HEK293T (cell line): ENCODE data around the gene ZGPAT.

Experiments used
- CTCF ChIA-PET: fragments of 350-600 bp; formaldehyde crosslinking; extraction: SDS; loops from one replicate; lab custom pipeline; 2021; ENCODE audit warnings: antibody characterized with exemption, inconsistent platforms; lab: Yijun Ruan, JAX
- POLR2A ChIA-PET: fragments of 350-600 bp; formaldehyde crosslinking; extraction: SDS; loops from one replicate; lab custom pipeline; 2020; ENCODE audit warnings: antibody characterized with exemption, inconsistent platforms; lab: Yijun Ruan, JAX
- DNase-seq: peaks from one replicate; pipeline ENCODE4 v3.0.0; 2012; ENCODE audit warnings: mixed read lengths; ENCODE audit errors: extremely low spot score
- ARNT ChIP-seq: fragments of 450-650 bp; IDR thresholded peaks from 2 replicates; pipeline ENCODE4 v1.6.1; 2017; ENCODE audit warnings: mild to moderate bottlenecking
- BHLHE40 ChIP-seq: fragments of 450-650 bp; IDR thresholded peaks from 2 replicates; pipeline ENCODE4 v1.6.1; 2016; ENCODE audit warnings: mild to moderate bottlenecking, moderate library complexity, borderline replicate concordance
- CTBP1 ChIP-seq: fragments of 450-650 bp; IDR thresholded peaks from 2 replicates; pipeline ENCODE4 v1.6.1; 2016; ENCODE audit warnings: borderline replicate concordance
- ELF4 ChIP-seq: fragments of 450-650 bp; IDR thresholded peaks from 2 replicates; pipeline ENCODE4 v1.6.1; 2017; ENCODE audit warnings: antibody characterized with exemption
- FOXA1 ChIP-seq: fragments of 450-650 bp; IDR thresholded peaks from 2 replicates; pipeline ENCODE4 v1.6.1; 2016; ENCODE audit warnings: mild to moderate bottlenecking
- FOXK2 ChIP-seq: fragments of 450-650 bp; IDR thresholded peaks from 2 replicates; pipeline ENCODE4 v1.6.1; 2016; ENCODE audit warnings: mild to moderate bottlenecking
- FOXM1 ChIP-seq: fragments of 450-650 bp; IDR thresholded peaks from 2 replicates; pipeline ENCODE4 v1.6.1; 2017; ENCODE audit warnings: mild to moderate bottlenecking, borderline replicate concordance
- HDGF ChIP-seq: fragments of 450-650 bp; IDR thresholded peaks from 2 replicates; pipeline ENCODE4 v1.6.1; 2017; ENCODE audit warnings: antibody characterized with exemption, borderline replicate concordance
- L3MBTL2 ChIP-seq: fragments of 450-650 bp; conservative IDR thresholded peaks from 2 replicates; pipeline ENCODE4 v1.6.1; 2016; ENCODE audit warnings: mild to moderate bottlenecking
- LEF1 ChIP-seq: fragments of 450-650 bp; IDR thresholded peaks from 2 replicates; pipeline ENCODE4 v1.6.1; 2017; ENCODE audit warnings: mild to moderate bottlenecking, borderline replicate concordance
- NFRKB ChIP-seq: fragments of 450-650 bp; IDR thresholded peaks from 2 replicates; pipeline ENCODE4 v1.6.1; 2016; ENCODE audit warnings: mild to moderate bottlenecking, moderate library complexity
- SP1 ChIP-seq: fragments of 450-650 bp; IDR thresholded peaks from 2 replicates; pipeline ENCODE4 v1.6.1; 2017
- SUZ12 ChIP-seq: fragments of 450-650 bp; IDR thresholded peaks from 2 replicates; pipeline ENCODE4 v1.6.1; 2016; ENCODE audit warnings: mild to moderate bottlenecking
- TARDBP ChIP-seq: fragments of 450-650 bp; IDR thresholded peaks from 2 replicates; pipeline ENCODE4 v1.6.1; 2016
- ZNF384 ChIP-seq: fragments of 450-650 bp; IDR thresholded peaks from 2 replicates; pipeline ENCODE4 v1.6.1; 2016
- TF ChIP-seq, protein P1 (sequence below): fragments of 450-650 bp; IDR thresholded peaks from 2 replicates; pipeline ENCODE4 v1.6.1; 2016

ZGPAT gene

DNA sequence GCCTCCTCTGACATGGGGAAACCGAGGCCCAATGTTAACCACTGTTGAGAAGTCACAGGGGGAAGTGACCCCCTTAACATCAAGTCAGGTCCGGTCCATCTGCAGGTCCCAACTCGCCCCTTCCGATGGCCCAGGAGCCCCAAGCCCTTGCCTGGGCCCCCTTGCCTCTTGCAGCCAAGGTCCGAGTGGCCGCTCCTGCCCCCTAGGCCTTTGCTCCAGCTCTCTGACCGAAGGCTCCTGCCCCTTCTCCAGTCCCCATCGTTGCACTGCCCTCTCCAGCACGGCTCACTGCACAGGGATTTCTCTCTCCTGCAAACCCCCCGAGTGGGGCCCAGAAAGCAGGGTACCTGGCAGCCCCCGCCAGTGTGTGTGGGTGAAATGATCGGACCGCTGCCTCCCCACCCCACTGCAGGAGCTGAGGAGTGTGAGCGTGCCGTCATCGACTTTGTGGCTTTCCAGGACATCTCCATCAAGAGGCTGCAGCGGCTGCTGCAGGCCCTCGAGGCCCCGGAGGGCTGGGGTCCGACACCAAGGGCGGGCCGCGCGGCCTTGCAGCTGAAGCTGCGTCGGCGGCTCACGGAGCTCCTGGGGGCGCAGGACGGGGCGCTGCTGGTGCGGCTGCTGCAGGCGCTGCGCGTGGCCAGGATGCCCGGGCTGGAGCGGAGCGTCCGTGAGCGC lies 9.8 kb upstream of the ZGPAT start:
- ChIA-PET CTCF (no interaction called here), POLR2A (interaction anchor here (1.0 kb wide), 1 partner anchor 10 kb away, joined by 9 read pairs; the partner anchor contains the start of genes ARFRP1 and ZGPAT)
- TF ChIP-seq ARNT (no peak), FOXM1 (no peak), BHLHE40 (no peak), NFRKB (no peak), FOXK2 (no peak), ELF4 (no peak), CTBP1 (no peak), HDGF (no peak), TARDBP (no peak), ZNF384 (no peak), L3MBTL2 (no peak), SUZ12 (no peak), FOXA1 (no peak)
- TF ChIP-seq, protein P1, sequence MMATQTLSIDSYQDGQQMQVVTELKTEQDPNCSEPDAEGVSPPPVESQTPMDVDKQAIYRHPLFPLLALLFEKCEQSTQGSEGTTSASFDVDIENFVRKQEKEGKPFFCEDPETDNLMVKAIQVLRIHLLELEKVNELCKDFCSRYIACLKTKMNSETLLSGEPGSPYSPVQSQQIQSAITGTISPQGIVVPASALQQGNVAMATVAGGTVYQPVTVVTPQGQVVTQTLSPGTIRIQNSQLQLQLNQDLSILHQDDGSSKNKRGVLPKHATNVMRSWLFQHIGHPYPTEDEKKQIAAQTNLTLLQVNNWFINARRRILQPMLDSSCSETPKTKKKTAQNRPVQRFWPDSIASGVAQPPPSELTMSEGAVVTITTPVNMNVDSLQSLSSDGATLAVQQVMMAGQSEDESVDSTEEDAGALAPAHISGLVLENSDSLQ = no peak
- DNase-seq = peak; percentile 9

DNA sequence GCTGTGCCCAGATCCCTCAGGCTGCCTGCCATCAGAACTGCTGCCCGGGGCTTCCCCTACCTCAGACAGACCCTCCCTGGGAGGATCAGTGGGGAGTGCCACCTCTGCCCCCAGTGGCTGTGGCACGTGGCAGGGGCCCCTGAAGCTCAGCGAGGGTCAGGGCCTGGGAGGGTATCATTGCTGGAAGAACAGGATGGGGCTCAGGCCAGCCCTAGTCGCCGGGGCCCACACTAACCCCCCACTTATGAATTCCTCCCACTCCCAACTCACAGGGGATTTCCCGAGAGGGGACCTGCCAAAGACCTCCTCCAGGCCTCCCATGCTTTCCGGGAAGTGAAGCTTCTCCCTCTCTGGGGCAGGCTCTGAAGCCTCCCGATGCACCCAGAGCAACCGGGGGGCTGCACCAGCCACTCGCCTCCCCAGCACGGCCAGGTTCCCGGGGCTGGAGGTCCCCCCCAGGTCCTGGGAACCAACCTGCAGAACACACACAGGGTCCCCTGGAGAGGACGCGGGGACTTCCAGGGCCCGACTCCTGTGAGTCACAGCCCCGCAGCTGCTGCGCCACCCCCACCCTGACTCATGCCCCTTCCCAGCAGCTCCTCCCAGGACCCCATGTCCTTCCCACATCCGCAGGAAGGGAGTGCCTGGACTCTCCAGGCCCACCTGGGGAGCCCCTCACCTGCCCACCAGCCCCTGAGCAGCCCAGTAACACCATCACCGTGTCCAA lies 8.9 kb upstream of the ZGPAT start:
- CTCF ChIA-PET = no interaction called here
- DNase-seq = peak; percentile 12
- TF ChIP-seq ELF4 (no peak), CTBP1 (no peak), HDGF (no peak), FOXK2 (no peak), FOXA1 (no peak), SP1 (no peak), ARNT (no peak), L3MBTL2 (no peak), NFRKB (no peak)
- TF ChIP-seq, protein P1 = no peak
- POLR2A ChIA-PET = interaction anchor here (1.0 kb wide), 1 partner anchor 9 kb away, joined by 9 read pairs; the partner anchor contains the start of genes ARFRP1 and ZGPAT

DNA sequence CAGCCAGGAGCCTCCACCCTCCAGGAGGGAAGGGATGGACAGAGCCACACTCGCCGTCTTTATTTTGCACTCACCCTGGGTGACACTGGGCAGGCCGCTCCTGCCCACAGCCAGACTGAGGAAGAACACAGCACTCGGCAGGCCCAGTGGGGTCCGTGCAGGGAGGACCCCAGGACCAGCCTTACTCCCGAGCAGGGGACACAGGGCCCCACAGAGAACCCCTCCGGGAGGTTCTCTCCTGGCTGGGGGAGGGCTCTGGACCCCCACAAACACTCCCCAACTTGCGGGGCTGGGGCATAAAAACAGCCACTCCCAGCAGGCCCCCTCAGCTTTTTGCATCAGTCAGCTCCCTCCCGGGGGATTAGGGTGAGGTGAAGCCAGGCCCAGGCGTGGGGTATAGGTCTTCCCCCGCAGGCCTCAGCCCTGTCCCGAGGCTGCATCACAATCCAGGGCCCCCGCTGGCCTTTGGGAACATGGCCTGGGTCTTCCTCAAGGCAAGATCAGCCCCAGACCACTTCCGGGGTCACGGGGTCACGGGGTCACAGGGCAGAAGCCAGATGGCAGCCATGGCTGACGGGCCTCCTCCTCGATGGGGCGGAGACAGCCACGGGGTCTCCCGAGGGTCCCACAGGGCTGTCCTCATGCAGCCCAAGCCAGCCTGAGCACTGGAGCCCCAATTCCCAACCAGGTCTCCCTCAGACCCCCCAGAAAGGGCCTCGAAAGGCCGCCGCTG lies 8.2 kb upstream of the ZGPAT start:
- DNase-seq = peak; percentile 15
- ChIA-PET POLR2A (no interaction called here), CTCF (no interaction called here)
- no peak for TF ChIP-seq LEF1
- TF ChIP-seq, protein P1 = no peak
- no peak for TF ChIP-seq SP1
- no peak for TF ChIP-seq FOXA1
- no peak for TF ChIP-seq FOXK2
- no peak for TF ChIP-seq ZNF384
- no peak for TF ChIP-seq SUZ12
- TF ChIP-seq NFRKB = no peak

DNA sequence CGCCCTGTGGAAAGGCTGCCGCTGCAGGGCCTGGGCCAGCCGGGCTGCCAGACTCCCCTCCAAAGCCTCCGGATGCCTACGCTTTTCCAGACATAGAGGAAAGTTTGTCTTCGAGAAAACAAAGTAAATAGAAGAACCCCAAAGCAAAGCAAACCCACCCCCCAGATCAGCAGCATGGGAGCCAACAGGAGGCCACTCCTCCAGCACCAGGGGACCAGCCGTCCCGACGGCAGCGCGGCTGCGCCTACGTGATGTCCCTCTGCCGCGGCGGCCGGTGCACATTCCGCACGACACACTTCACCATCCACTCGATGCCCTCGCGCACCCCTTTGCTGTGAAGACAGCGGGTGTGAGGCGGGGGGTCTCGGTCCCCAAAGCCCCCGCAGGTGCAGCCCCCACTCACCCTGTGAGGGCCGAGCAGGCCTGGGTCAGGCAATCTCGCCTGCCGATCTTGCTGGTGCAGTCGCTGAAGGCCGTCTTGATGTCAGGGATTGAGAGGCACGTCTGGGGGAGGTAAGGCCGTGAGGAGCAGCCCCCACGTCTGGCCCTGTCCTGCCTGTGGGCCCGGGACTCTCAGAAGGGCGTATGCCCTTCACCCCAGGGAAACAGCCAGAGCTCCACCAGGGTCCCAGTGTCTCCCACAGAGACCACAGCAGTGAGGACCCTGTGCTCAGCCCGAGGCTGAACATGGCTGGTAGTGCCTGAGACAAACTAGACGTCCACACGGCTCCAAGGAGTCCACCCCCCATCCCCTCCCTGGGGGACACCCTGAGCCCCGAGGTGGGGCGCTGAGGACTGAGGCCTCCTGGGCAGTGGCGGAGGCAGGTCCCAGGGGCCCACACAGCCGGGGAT lies 7.4 kb upstream of the ZGPAT start:
- POLR2A ChIA-PET = interaction anchor here (1.0 kb wide), 1 partner anchor 47 kb away, joined by 3 read pairs; the partner anchor contains the start of gene STMN3
- CTCF ChIA-PET = no interaction called here
- TF ChIP-seq FOXK2 = no peak
- no peak for TF ChIP-seq FOXA1
- no peak for TF ChIP-seq HDGF
- TF ChIP-seq FOXM1 = no peak
- TF ChIP-seq, protein P1 = no peak
- TF ChIP-seq ELF4 = no peak
- TF ChIP-seq CTBP1 = no peak
- peak; percentile 7 for DNase-seq

DNA sequence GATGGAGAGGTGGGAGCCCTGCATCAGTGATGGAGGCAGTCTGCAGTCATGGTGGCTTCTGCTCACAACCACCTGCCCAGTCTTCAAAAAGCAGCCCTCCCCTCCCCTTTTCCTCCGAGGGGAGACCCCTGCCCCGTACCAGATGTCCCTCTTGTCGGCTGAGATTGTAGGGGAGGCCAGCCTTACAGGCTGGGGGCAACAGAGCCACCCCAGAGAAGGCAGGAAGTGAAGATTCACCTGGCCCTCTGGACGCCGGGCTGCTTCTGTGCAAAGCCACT lies 6.8 kb upstream of the ZGPAT start:
- POLR2A ChIA-PET = interaction anchor here (1.0 kb wide), 1 partner anchor 48 kb away, joined by 3 read pairs; the partner anchor contains the start of gene STMN3
- CTCF ChIA-PET = no interaction called here
- TF ChIP-seq BHLHE40 (no peak), ZNF384 (no peak), SP1 (no peak), FOXK2 (no peak), ARNT (no peak), NFRKB (no peak), L3MBTL2 (no peak), TARDBP (no peak), LEF1 (no peak), ELF4 (no peak), FOXM1 (no peak), SUZ12 (no peak), CTBP1 (no peak), HDGF (no peak), FOXA1 (no peak)
- TF ChIP-seq, protein P1 = no peak
- DNase-seq = peak; percentile 4
